Gastroesophageal sphincter (tissue), 4 donors: ENCODE measurements around the gene WDR90. TPM values are rescaled to one million over a fixed set of nuclear protein-coding genes. Genes with fewer than 3 reads are reported as not detected.
A peak's percentile ranks its signal among the peaks of the same experiment; 100 is the strongest.

ENCODE experiments used
- ATAC-seq: fragments of 150-250 bp; one replicate; pipeline ENCODE4 v1.9.1; 2016; ENCODE audit warnings: mild to moderate bottlenecking, moderate library complexity
- H3K27ac ChIP-seq, 4 donors: fragments of 200-600 bp; sonication (generic) in 3 of 4; 1 replicate in 3 of 4; 2 replicates in 1 of 4; pipeline ENCODE4 v1.5.1; 2016 to 2019
- H3K27me3 ChIP-seq: fragments of 200-600 bp; sonication (generic); one replicate; pipeline ENCODE4 v1.5.1; 2019
- H3K36me3 ChIP-seq, 2 donors: fragments of 200-600 bp; sonication (generic); one replicate each; pipeline ENCODE4 v1.5.1; 2019; ENCODE audit warnings: control low read depth in 1 of 2
- H3K4me1 ChIP-seq, 3 donors: fragments of 200-600 bp; sonication (generic); 1 replicate in 2 of 3; 2 replicates in 1 of 3; pipeline ENCODE4 v1.5.1; 2016 to 2019; ENCODE audit warnings: control low read depth in 2 of 3
- H3K4me3 ChIP-seq, 2 donors: fragments of 200-600 bp; sonication (generic); one replicate each; pipeline ENCODE4 v1.5.1; 2019; ENCODE audit warnings: mild to moderate bottlenecking in 1 of 2, moderate library complexity in 1 of 2
- H3K9me3 ChIP-seq, 3 donors: fragments of 200-600 bp; sonication (generic); one replicate each; pipeline ENCODE4 v1.5.1; 2017 to 2019; ENCODE audit warnings: control low read depth in 2 of 3
- EP300 ChIP-seq: sonication (generic); formaldehyde crosslinking; IDR thresholded peaks from one replicate; pipeline ENCODE4 v1.6.1; 2017; ENCODE audit warnings: antibody characterized with exemption, mild to moderate bottlenecking
- POLR2A ChIP-seq, 2 donors: fragments of 450-650 bp; IDR thresholded peaks; one replicate each; pipeline ENCODE4 v1.6.1; 2017; ENCODE audit warnings: antibody characterized with exemption in 2 of 2, mild to moderate bottlenecking in 2 of 2, moderate library complexity in 1 of 2
- POLR2AphosphoS5 ChIP-seq: sonication (generic); formaldehyde crosslinking; IDR thresholded peaks from one replicate; pipeline ENCODE4 v1.6.1; 2017; ENCODE audit warnings: antibody characterized with exemption
- whole genome bisulfite sequencing, 2 donors: methylation state at CpG; one replicate each; pipeline ENCODE4 v1.1.5; 2018; ENCODE audit warnings: low coverage in 1 of 2; 5-methylcytosine and 5-hydroxymethylcytosine counted together
- total RNA-seq, 4 donors: library from RNA; depleted of rRNA; stranded (reverse); fragments of >200 nt; gene quantifications; one replicate each; pipeline ENCODE4 v1.1.0, GENCODE V29; 2016
- TF ChIP-seq, protein P1 (sequence below), 4 experiments: fragments of 200-600 bp in 2 of 4; fragments of 450-650 bp in 2 of 4; sonication (generic) in 1 of 4; IDR thresholded peaks; one replicate each; pipeline ENCODE4 v1.5.1; 2017 to 2019; ENCODE audit warnings: antibody characterized with exemption in 4 of 4, mild to moderate bottlenecking in 2 of 4, moderate library complexity in 2 of 4

WDR90 gene
- total RNA-seq, 4 donors from 2014 or later: 8.5 to 21.2 (median 16.8) TPM

DNA sequence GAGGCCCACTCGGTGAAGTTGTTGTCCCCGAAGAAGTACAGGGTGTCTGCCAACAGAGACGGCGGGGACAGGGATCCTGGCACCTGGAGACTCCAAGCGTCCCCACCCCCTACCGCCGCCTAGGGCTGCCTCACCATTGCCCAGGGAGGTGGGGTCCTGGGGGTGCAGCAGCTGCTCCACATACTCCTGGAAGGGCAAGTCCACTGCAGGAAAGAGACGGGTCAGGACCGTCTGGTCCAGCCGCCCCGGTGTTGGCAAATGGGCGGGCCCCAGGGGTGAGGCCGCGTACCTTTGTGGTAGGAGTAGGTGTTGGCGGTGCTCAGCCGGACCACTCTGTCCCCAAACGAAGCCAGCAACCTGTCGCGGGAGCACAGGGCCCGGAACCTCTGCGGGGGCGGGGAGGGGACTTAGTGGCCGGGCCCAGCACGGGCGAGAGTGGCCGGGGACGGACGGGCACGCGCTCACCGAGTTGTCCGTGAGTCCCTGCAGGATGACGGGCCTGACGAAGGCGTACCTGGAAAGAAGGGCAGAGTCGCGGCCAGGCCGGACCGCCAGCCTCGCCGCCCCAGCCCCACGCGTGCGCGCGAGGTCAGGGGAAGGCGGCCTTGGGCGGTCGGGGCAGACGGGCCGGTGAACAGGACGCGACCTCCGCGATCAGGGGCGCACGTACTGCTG lies 34.4 kb downstream of the WDR90 start:
- WGBS, 2 donors: 59% methylated on average over 7 of the region's 57 CpGs; no CpG with 5 or more reads in 1 of the 2 donors
- no peak for ATAC-seq
- peak overlapping the region in 3 of 4 donors; percentile 79 to 88 (median 86) for H3K27ac ChIP-seq
- no peaks in the 10 kb centered on the region for H3K9me3 ChIP-seq
- no peaks in the 10 kb centered on the region for H3K27me3 ChIP-seq
- peaks cover 0 to 77% (median 47%) of the 10 kb centered on the region in 3 donors for H3K4me1 ChIP-seq
- TF ChIP-seq POLR2AphosphoS5 (peak; percentile 3), POLR2A (IDR thresholded peaks at IDR 0.05) (no peak), EP300 (no peak)
- TF ChIP-seq, protein P1, sequence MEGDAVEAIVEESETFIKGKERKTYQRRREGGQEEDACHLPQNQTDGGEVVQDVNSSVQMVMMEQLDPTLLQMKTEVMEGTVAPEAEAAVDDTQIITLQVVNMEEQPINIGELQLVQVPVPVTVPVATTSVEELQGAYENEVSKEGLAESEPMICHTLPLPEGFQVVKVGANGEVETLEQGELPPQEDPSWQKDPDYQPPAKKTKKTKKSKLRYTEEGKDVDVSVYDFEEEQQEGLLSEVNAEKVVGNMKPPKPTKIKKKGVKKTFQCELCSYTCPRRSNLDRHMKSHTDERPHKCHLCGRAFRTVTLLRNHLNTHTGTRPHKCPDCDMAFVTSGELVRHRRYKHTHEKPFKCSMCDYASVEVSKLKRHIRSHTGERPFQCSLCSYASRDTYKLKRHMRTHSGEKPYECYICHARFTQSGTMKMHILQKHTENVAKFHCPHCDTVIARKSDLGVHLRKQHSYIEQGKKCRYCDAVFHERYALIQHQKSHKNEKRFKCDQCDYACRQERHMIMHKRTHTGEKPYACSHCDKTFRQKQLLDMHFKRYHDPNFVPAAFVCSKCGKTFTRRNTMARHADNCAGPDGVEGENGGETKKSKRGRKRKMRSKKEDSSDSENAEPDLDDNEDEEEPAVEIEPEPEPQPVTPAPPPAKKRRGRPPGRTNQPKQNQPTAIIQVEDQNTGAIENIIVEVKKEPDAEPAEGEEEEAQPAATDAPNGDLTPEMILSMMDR (IDR thresholded peaks at IDR 0.05): no peak
- H3K4me3 ChIP-seq: peak overlapping the region; percentile 47 to 81
- peaks cover 0 to 46% of the 10 kb centered on the region in 2 donors for H3K36me3 ChIP-seq

- H3K36me3 ChIP-seq: peaks cover 0 to 46% of the 10 kb centered on the region in 2 donors
- WGBS, 2 donors: no CpG with 5 or more reads among the region's 91 CpGs
- H3K9me3 ChIP-seq: no peaks in the 10 kb centered on the region
- peak; percentile 70 to 72 for TF ChIP-seq POLR2A (IDR thresholded peaks at IDR 0.05)
- TF ChIP-seq EP300: no peak
- peak; percentile 73 for TF ChIP-seq POLR2AphosphoS5
- TF ChIP-seq, protein P1 (IDR thresholded peaks at IDR 0.05): peak in 1 of 4 experiments; percentile 5
- peak within 1 kb of the TSS; percentile 47 to 81 for H3K4me3 ChIP-seq
- peaks cover 0 to 77% (median 51%) of the 10 kb centered on the region in 3 donors for H3K4me1 ChIP-seq
- peak; percentile 85 for ATAC-seq
- H3K27ac ChIP-seq: peak within 1 kb of the TSS; percentile 41 to 88 (median 82)
- H3K27me3 ChIP-seq: no peaks in the 10 kb centered on the region
These were observed 35.1 kb downstream of the WDR90 start, which contains the start of gene JMJD8 for GRCh38 chr16:684071-684794. JMJD8 (minus strand) TSS chr16:684334; CDS start chr16:684319, 15 bp downstream.

GRCh38 chr16:684961-685696 lies 36.0 kb downstream of the WDR90 start:
- Histone ChIP-seq H3K27me3 (no peaks in the 10 kb centered on the region), H3K27ac (peak overlapping the region in 3 of 4 donors; percentile 79 to 88 (median 86)), H3K4me3 (peak overlapping the region; percentile 47 to 81), H3K36me3 (peaks cover 0 to 46% of the 10 kb centered on the region in 2 donors), H3K4me1 (peaks cover 0 to 81% (median 54%) of the 10 kb centered on the region in 3 donors), H3K9me3 (no peaks in the 10 kb centered on the region)
- no peak for ATAC-seq
- no CpG with 5 or more reads among the region's 61 CpGs for WGBS, 2 donors
- no peak for TF ChIP-seq EP300
- no peak for TF ChIP-seq POLR2AphosphoS5
- TF ChIP-seq POLR2A (IDR thresholded peaks at IDR 0.05): no peak
- TF ChIP-seq, protein P1 (IDR thresholded peaks at IDR 0.05): no peak

GRCh38 chr16:685967-686366 lies 36.8 kb downstream of the WDR90 start:
- WGBS, 2 donors: 20% methylated on average over 1 of the region's 10 CpGs; no CpG with 5 or more reads in 1 of the 2 donors

More at GRCh38 chr16:685967-686366, 36.8 kb downstream of the WDR90 start:
- Histone ChIP-seq H3K27me3 (no peaks in the 10 kb centered on the region), H3K9me3 (no peaks in the 10 kb centered on the region), H3K4me1 (peaks cover 0 to 84% (median 56%) of the 10 kb centered on the region in 3 donors), H3K36me3 (peaks cover 0 to 46% of the 10 kb centered on the region in 2 donors), H3K4me3 (no peak overlapping the region), H3K27ac (no peak overlapping the region)
- TF ChIP-seq, protein P1 (IDR thresholded peaks at IDR 0.05): peak in 1 of 4 experiments; percentile 27
- no peak for TF ChIP-seq POLR2AphosphoS5
- ATAC-seq: no peak
